Non-pigmented ciliary epithelial cell (primary cell): ENCODE results near the gene ELMO1.

Source experiments
- DNase-seq: peaks from one replicate; pipeline ENCODE4 v3.0.0-alpha.2; 2010; ENCODE audit warnings: low read depth

The ELMO1 gene

GRCh38 chr7:37430640-37431039, 18.0 kb downstream of the ELMO1 start:
- DNase-seq: no peak

- DNase-seq: no peak
These were observed 18.5 kb downstream of the ELMO1 start for GRCh38 chr7:37430171-37430570.

DNA sequence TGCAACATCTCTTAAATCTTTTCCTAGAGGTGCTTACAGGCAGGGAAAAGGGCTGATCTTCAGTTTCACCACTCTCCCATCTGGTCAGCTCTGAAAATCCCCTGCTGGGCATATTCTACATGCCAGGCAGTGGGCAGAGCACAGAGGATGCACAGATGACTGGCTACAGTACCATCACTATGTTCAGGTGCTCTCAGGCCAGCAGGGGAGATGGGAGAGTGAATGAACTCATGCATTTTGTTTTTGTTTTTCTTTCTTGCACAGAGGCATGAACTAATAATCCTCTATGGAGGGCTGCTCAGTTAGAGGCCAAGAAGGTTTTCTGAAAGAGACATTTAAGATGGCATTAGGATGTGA, 19.3 kb downstream of the ELMO1 start:
- no peak for DNase-seq

DNA sequence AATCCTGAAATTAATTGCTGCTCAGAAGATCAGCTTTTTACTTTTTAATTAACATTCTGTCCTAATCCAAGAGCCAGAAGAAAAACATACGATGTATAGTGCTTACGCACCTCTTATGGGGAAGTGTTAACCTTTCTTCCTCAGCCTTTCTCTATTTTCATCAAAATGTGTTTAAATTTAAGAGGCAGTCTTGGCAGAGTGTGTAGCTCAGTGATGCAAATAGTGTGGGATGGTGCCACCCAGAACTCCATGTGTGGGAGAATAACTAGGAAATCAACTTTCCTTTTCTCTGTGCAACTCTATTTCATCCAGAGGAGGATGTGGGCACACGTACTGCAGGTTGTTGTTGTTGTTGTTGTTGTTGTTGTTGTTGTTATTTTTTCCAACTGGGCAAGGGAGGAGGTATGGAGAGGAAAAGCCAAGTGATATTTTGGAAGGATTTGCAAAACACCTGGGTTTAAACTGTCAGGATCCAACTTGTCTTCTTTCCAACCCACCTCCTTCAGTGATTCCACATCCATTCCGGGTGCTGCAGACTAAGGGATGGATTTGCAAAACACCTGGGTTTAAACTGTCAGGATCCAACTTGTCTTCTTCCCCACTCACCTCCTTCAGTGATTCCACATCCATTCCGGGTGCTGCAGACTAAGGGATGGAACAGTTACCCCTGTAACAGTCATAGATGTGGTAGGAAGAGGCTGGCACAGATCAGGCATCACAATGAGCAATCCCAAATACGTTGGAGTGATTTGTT, 19.8 kb downstream of the ELMO1 start:
- DNase-seq: no peak

GRCh38 chr7:37427276-37427940, 21.3 kb downstream of the ELMO1 start:
- no peak for DNase-seq

- no peak for DNase-seq
These were observed 23.2 kb downstream of the ELMO1 start for GRCh38 chr7:37425498-37425897.

GRCh38 chr7:37424995-37425394, 23.7 kb downstream of the ELMO1 start:
- DNase-seq: no peak

DNA sequence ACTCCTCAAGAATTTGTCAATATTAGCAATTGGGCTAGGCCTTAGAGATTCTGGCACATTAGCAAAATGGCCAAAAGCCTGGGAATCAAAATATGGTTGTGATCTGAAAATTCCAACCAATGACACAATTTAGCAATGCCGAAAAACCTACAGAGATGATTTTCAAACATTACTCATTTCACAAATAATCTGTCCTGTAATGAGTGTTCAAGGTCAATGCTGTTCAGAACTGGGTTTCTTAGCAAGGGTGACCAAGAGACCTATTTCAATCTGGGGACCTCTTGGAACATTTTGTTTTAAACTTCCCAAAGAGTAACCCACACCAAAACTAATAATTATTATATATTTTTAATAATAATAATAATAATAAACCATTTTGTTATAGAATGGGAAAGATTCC, 24.1 kb downstream of the ELMO1 start:
- no peak for DNase-seq

GRCh38 chr7:37421861-37422500, 26.7 kb downstream of the ELMO1 start:
- no peak for DNase-seq

DNA sequence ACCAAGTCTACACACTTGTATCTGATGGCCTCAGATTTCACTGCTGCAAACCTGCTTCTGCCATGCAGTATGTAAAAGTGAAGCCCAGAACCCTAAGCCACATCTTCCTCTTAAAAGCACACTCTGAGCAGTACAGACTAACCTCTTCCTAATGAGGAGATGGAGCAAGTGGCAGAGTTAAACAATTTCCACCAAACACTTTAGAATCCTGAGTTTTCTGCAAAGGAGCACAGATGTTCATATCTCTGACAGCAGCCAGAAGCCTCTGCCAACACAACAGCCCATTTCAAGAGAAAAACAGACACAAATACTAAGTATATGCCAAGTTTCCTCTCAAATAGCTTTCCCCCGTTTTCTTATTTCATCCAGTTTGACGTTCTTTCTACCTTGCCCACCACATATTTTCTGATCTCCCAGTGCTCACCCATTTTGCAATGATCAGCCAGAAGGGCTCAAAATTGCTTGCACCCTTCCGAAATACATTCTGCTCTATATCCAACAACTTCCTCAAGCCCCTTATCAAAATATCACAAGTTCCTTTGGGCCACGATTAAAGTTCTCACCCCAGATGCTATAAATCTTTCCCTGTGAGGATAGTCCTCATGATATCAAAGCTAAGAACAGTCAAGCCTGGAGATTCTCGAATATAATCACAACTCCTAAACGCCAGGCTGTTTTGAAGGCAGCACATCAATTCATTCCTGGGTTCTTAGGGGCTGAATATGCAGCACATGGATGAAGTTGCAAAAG, 27.5 kb downstream of the ELMO1 start:
- no peak for DNase-seq

- no peak for DNase-seq
These were observed 29.2 kb downstream of the ELMO1 start for GRCh38 chr7:37419496-37419895.

GRCh38 chr7:37418381-37418780, 30.3 kb downstream of the ELMO1 start:
- no peak for DNase-seq

GRCh38 chr7:37417107-37417474, 31.6 kb downstream of the ELMO1 start:
- DNase-seq: no peak

DNA sequence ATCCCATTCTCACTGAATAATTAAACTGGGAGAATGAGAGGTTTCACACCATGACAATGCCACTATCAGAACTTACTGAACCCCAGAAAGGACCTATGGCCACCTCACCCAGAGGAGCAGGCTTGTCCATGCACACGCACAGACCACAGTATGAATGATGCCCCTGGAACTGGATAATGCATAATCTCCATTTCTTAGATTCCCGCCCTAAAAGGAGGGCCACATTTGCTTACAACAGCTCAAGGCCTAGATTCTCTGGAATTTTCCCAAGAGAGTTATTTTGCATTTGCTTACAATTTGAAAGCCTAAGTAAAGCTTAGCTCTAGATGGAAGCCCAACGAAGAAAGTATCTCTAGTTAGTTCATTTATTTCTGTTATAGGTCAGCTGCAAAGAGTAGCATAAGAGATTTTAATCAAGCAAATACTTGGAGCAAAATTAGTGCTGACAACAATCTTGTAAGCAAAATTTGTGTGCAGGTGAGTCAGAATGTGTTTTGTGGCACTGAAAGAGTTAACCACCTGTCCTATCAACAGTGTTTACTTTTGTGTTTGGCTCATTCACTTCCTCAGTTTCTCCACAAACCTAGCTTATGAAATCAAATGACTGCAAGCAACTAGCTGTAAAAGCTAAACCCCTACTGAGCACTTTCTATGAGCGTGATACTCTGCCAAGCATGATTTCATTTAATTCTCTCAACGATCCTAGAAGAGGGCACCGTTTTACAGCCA, 32.1 kb downstream of the ELMO1 start:
- no peak for DNase-seq

- no peak for DNase-seq
These were observed 33.0 kb downstream of the ELMO1 start for GRCh38 chr7:37415629-37416028.

DNA sequence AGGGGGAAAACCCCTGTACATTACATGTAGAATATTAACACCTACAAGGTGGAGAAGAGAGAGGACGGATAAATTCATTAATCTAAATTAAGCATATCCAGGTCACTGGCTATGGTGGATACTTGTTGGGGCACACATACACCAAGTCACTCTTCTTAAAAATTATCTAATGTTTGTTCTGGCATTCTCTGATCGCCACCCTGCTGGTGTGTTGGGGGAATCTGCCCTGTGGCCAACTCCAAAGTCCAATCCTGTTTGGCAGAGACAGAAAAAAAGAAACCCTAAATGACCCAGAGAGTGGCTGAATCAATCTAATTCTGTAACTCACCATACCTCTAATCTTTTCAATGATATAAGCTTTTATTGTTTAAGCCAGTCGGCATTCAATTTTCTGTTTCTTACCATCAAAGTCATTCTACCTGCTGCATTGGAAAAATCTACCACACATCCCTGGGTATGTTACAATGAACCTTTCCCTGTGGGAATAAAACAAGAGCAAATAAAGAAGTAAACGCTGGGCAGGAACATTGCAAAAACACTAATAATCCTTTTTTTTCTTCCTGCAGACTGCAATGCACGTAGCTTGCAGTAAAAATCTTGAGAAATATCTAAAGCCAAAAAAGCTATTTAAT, 34.2 kb downstream of the ELMO1 start:
- DNase-seq: no peak

GRCh38 chr7:37411444-37412034, 37.1 kb downstream of the ELMO1 start:
- DNase-seq: no peak

DNA sequence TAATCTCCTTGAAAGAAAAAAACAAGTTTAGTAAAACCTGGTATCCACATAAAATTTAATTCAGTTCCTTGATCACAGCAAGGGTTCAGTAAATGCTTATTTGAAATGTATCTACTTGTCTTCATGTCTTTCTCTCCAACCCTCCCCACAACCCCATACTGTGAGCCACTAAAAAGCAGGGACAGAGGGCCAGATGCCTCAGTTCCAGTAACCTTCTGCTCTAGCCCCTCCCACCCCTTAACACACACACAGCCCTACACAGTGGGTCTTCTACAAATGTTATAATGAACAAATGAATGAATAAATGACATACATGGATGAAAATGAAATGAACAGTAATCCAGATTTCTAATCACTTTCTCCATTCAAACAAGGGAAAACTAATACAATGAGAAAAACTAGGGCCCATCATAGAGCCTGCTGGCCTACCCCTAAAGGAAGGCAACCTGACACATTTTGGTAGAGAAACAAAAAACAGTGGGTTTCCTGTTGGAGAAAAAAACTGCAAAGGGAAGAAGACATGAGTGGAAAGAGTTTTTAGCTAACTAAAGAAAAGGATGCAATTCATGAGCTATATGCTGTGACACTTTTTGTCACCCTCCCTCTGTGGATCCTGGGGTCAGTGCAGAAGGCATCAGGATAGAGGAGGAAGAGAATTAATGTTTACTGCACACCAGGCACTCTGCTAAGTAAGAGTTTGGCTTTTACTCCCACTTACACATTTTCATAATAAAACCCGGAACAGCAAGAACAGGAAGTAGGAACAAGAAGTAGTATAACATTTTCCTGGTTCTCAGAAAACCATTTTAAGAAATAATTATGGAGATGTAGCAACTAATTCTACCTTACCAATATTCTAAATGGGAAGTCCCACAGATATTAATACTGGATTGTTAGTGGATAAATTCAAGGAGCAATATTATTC, 38.1 kb downstream of the ELMO1 start:
- no peak for DNase-seq

DNA sequence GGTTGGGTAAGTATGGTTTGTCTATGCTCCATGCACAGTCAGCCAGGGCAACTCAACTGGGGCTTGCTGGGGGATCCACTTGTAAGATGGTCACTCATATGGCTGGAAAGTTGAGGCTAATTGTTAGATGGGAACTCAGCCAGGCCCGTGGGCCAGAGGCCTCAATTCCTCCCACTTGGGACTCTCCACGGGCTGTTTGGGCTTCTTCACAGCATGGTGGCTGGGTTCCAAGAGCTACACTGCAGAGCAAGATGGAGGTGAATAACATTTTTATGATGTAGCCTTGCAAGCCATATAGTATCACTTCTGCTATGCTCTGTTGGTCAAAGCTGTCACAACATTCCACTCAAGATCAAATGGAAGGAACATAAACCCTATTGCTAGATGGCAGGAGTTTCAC, 39.2 kb downstream of the ELMO1 start:
- no peak for DNase-seq
